ENCODE results near the gene EXTL2.
"Not testable (repeated sequence)": the region's sequence is repeated elsewhere in the genome, so short reads cannot be mapped to it uniquely, and the experiment has no call there.

The EXTL2 gene

DNA sequence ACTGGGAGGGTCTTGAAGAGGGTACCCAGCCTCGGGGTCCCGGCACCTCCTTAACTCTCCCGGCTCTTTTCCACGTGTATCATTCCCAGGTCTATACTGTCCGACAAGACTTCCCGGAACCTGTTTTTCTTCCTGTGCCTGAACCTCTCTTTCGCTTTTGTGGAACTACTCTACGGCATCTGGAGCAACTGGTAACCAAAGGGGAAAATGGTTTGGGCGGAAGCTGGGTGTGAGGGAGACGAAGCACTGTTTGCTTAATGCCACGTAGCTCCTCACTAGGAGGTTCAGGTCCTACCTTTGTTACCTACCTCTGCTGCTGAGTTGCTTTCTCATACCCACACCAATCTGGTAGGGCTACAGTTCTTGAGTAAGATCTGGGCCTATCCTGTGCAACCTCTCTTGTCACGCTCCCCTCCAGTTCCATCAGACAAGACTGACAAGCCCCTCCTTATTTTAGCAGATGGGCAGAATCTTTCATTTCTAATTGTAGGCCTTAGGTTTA lies 1.9 kb upstream of the EXTL2 start:
- no peak for DNase-seq (ENCODE audit: low read depth)

DNA sequence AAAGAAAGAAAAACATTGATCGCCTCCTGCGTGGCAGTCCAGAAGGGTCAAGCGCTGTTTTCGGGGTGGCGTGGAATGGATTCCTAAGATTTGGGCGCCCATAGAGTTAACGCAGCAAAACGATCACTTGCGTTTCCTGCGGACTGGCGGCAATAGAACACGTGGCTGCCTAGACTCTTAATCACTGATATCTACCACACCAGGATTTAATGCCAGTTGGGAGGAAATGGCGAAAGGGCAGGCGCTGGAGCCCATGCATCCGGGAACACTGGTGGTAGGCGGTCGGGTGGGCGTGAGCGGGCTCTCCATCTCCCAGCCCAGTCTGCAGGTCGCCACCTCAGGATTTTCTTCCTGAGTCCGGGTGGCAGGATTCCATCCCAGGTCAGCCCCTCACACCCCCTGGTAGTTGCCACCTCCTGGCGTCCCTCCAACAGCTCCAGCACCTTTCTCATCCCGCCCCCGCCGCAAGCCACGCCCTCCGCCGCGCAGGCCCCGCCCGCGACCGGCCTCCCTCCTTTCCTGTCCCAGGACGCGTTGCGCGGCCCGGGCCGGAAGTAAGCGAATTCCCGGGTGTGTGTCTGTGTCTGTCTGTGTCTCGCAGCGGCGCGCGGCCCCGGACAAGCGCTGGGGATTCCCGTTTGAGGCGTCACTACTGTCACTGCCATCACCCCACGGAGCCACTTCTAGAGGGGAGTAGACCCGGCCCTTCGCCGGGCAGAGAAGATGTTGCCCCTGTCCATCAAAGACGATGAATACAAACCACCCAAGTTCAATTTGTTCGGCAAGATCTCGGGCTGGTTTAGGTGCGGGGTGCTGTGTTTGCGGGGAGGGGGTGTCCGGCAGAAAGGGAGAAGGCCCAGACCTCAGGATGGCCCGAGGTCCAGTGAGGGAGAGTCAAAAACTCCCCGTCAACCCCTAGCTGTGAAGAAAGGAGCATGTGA lies 1.2 kb upstream of the EXTL2 start, which contains the start of gene SLC30A7:
Gene SLC30A7, plus strand, starts transcription at position 551 of the 941 bp plus-strand sequence. Its CDS starts 173 bp downstream, at position 724.
- DNase-seq (ENCODE audit: low read depth), result peak; percentile 43

DNA sequence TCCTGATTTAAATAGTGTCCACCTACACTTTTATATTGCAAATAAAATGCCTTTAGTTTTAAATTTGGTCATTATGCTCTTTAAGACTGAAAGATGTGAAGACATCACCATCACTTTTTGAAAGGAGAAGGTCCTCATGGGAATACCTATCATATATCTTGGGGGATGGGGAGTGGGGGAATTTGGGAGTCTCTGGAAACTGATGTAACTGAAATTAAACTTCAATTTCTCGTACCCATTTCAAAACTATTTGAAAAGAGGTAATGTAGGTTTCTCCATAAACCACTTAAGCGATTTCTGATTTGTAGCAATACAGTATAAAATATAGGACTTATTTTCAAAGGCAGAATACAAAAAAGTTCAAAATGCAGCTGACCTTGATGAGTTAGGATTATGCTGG lies 924 bp downstream of the EXTL2 start:
- no peak for DNase-seq (ENCODE audit: low read depth)

DNA sequence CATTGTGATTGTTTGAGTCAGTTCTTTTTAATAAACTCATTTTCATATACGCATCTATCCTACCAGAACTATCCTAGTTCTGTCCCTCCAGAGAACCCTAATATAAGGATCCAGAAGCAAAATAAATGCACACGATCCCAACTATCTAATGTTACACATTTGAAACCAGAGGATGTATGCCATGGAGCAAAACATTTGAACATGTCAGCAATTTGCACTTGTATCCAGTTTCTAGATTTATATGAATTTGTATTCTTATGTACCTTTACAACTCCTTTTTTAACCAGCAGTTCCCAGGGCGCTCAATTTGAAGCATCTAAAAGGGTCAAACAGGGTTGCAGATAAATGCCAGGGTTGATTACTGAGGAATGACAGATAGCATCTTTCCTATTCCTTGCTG lies 2.1 kb downstream of the EXTL2 start:
- DNase-seq (ENCODE audit: low read depth), result no peak

DNA sequence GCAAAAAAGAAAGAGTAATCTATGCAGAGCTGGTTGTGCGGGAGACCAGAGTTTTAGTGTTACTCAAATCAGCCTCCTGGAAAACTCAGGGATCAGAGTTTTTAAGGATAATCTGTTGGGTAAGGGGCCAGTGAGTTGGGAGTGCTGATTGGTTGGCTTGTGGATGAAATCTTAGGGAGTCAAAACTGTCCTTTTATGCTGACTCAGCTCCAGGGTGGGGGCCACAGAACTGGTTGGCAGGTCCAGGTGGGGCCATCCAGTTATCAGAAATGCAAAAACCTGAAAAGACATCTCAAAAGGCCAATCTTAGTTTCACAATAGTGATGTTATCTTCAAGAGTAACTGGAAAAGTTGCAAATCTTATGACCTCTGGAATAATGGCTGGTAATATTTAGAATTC lies 3.3 kb downstream of the EXTL2 start:
- no peak for DNase-seq (ENCODE audit: low read depth)

DNA sequence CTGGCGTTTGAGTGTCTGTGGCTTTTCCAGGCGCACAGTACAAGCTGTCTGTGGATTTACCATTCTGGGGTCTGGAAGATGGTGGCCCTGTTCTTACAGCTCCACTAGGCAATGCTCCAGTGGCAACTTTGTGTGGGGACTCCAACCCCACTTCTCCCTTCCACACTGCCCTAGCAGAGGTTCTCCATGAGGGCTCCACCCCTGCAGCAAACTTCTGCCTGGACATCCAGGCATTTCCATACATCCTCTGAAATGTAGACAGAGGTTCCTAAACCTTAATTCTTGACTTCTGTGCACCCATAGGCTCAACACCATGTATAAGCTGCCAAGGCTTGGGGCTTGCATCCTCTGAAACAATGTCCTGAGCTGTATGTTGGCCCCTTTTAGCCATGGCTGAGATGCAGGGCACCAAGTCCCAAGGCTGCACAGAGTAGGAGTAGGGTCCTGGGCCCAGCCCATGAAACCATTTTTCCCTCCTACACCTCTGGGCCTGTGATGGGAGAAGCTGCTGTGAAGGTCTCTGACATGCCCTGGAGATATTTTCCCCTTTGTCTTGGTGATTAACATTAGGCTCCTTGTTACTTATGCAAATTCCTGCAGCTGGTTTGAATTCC lies 4.7 kb downstream of the EXTL2 start:
- DNase-seq (ENCODE audit: low read depth), result not testable (repeated sequence)

DNA sequence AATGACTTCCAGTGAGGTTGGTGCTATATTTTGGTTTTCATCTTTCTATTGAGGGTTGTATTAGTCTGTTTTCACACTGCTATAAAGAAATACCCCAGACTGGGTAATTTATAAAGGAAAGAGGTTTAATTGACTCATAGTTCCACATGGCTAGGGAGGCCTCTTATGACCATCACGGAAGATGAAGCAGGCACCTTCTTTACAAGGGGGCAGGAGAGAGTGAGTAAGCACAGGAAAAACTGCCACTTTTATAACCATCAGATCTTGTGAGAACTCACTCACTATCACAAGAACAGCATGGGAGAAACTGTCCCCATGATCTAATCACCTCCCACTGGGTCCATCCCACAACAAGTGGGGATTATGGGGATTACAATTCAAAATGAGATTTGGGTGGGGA lies 5.6 kb downstream of the EXTL2 start:
- not testable (repeated sequence) for DNase-seq (ENCODE audit: low read depth)

DNA sequence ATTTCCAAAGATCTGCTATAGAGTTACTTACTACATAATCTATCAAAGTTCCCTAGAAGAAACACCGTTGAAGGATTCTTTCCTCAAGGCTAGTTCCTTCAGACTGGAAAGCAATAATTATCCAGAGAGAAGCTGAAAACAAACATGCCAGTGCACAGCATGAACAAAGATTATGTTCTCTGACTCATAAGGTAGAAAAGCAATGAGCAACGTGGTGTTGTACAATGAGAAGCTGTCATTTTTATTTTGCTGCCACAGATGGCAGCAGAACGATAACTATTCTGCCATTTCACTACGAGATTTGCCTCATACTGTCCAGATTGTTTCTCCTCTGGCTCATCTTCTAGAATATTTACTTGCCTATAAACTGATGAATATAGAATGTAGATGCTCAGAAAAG lies 10.7 kb downstream of the EXTL2 start:
- peak; percentile 45 for DNase-seq (ENCODE audit: low read depth)

DNA sequence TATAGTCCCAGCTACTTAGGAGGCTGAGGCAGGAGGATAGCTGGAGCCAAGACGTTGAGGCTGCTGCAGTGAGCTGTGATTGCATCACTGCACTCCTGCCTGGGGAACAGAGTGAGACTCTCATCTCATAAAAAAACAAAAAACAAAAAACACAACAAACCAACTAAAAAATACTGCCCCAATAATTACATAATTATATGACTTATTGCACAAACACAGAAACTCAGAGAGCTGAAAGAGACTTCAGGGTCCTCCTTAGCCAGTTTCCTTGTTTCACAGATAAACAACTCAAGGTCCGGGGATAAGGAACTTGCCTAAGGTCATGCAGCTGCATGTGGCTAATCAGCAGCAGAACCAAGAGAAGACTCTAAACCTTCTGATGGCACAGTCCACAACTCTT lies 11.9 kb downstream of the EXTL2 start:
- DNase-seq (ENCODE audit: low read depth), result no peak

DNA sequence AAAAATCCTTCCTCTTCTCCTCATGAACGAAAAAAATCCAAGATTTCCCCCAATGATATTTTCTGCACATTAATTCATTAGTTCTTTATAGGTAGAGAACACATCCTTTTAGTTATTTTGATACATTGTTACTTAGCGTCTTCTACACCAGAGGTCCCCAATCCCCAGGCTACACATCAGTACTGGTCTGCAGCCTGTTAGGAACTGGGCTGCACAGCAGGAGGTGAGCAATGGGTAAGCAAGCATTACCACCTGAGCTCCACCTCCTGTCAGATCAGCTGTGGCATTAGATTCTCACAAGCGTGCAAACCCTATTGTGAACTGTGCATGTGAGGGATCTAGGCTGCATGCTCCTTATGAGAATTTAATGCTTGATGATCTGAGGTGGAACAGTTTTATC lies 13.0 kb downstream of the EXTL2 start:
- no peak for DNase-seq (ENCODE audit: low read depth)

DNA sequence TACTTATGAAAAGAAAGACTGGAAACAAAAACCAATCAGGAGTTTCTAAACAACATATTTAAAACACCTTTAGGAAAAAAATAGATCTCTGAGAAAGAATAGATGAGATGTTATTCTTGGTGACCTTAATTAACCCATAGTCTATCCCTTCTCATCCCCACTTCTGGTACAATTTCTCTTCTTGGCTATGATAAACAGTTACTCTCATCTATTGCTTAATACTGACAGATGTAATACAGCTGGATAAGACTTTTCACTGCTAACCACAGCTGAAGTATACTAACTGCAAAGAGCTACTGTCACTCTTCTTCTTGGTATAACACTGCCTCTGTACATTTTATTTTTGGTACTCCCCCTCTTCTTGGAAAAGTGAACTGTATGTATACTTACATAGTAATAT lies 15.2 kb downstream of the EXTL2 start:
- no peak for DNase-seq (ENCODE audit: low read depth)

DNA sequence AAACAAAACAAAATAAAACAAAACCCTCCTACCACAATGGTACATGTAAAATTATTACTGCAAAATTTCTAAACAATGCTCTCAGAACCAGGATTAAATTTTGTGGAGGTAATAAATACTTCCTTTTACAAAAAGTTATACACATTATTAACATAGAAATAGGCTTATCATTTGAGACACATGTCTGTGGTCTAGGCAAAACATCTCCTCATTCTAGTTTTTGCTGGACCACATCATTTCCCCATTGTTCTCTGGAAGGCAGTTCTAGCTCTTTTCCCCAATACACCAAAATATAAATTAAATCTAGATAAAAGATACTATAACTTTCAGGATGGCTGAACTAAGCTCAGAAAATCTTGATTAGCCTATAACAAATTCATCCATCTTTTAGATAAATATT lies 18.4 kb downstream of the EXTL2 start:
- DNase-seq (ENCODE audit: low read depth), result no peak

DNA sequence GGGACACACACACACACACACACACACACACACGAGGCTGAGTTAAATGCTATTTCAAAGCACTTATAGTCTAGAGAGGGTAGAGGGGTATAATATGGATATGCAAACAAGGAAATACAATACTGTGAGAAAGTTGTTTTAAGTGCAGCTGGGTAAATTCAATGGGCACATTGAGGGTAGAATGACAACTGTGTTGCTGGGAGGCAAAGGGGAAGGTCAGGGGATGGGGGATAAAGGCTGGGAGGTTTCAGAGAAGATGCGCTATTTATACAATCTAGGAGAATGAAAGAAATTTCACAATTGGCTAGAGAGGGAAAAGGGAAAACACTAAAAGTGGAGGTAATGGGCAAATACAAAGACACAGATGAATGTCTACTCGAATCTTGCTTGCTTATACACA lies 19.4 kb downstream of the EXTL2 start:
- no peak for DNase-seq (ENCODE audit: low read depth)

DNA sequence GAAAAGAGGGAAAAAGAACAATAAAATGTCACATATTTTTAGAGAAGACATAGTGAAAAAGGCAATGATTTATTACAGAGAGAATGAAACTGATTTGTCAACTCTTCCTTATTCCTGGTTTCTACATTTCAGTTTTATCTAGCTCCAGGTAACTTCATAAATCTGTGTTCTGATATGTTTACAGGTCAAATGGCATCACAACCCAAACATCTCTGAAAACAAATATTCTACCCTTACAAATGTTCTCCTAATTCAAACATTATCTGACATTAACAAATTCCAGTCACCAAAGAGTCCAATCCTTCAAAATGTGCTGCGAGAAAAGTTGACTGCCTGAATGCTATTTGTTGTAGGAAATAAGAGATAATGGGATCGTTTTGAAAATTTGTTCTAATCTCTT lies 20.2 kb downstream of the EXTL2 start:
- no peak for DNase-seq (ENCODE audit: low read depth)

DNA sequence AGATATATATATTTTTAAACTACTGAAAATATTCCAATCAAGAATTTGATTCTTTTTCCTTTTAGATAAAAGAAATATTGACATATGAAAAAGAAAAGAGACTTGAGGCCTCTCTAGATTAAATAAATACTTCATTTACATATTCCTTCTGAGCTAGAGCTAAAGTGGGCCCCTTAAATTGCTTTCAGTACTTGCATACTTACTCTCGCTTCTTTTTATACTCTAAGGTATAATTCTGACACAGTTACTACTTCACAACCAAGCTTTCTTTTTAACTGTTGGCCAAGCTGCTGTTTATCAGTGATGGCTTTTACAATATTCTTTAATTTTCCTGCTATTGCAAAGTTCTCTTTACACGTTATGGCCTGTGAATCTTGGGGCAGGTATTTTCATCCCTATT lies 24.6 kb downstream of the EXTL2 start:
- no peak for DNase-seq (ENCODE audit: low read depth)

DNA sequence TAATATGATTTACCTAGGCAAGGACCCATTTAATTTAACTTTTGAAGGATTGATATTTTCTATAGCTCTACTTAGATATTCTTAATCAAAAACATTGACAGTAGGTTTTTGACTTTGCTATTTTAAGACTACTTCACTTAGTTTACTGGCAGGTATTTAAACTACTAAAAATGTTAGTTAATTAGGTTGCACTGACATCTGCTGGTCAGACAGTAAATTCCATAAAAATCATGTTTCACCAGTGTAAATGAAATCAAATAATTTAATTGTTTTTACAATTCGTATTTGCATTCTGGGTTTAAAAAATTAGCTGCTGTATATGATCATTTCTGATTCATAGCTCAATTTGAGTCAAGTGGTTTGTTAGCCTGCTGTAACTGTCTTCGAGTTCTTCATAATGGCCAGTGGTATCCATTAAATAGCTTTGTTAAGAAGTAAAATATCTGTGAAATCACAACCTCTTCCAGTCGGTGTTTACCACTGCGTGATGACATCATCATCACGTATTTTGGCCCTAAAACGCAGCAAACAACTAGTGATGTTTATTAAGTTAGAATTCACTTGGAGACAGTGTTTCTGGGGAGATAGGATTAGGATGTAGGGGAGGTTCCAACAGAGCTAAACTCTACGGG lies 26.2 kb downstream of the EXTL2 start:
- DNase-seq (ENCODE audit: low read depth), result no peak

DNA sequence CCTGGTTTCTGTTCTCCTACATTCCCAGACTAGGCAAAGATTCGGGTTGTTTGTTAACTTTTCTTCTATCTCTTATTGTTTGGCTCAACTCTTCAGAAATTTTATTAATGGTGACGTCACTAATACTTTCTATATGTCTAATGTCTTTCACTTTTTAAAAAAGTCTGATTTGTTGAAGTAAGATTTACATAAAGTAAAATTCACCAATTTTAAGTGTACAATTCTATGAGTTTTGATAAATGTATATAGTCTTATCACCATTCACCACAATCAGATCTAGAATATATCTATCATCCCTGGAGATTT lies 27.8 kb downstream of the EXTL2 start:
- no peak for DNase-seq (ENCODE audit: low read depth)

DNA sequence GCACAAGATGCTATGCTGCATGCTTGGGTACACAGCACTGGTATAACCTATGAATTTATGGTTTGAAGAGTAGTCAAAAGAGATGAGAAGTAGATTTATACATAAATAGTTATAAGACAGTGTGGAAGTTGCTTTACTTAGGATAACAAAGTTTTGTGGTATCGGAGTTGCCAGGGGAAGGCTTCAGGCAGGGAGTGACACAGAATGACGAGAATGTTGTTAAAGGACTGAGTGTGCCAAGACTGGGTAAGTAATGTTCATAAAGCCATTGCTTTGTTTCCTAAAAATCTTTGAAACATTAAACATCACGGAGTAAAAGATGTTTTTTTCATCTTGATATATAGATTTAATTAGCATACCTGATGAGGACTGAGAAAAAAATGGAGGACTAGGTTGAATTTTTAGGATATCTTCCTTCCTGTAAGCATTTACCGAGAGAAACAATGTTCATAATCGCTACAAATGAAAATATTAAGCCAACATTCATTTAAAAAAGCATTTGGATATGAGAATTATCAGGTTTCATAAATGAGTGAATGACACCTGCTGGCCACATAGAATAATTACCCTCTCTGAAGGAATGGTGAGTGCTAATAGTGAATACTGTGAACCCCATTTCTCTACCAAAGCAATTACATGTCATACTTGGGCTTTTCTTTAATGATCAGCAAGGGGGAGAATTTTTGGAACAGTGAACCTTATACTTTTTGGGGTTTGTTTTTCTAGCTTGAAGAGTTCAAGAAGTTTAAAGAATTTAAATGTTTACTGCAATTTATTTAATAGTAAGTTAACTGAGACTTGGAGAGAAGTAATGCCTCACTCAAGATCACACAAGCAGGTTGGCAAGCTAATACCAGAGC lies 28.4 kb downstream of the EXTL2 start:
- DNase-seq (ENCODE audit: low read depth), result no peak

DNA sequence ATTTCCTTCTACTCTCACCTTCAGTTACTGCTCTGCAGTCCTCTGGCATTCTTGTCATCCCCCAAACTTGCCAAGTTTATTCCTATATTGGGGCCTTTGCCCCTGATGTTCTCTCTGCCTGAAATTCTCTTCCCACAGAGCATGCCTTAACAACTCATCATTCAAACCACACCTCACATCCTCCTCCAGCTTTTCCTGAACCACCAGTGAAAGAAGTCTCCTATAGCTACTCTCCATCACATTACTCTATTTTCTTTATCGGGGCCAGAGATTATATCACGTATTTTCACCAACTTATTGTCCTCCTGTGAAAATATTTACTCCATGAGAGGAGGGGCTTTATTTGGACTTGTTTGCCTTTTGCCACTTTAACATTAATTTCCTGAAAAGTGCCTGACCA lies 32.1 kb downstream of the EXTL2 start:
- DNase-seq (ENCODE audit: low read depth), result no peak

DNA sequence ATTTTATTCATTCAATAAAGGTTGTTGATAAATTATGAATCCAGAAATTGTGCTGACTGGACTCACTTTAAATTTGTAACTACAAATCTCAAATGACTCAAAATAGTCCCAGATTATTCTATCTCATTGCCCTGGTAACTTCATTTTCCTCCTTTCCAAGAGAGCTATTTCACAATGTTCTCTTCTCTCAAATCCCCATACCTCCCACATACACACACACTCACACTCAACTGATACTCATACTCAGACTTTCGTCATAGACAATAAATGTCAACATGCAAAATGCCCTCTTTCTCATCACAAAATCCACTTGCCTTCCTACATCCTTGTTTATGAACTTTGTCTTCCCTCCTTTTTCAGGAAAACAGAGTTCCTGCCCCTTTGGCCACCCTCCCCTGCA lies 33.3 kb downstream of the EXTL2 start:
- DNase-seq (ENCODE audit: low read depth), result no peak

DNA sequence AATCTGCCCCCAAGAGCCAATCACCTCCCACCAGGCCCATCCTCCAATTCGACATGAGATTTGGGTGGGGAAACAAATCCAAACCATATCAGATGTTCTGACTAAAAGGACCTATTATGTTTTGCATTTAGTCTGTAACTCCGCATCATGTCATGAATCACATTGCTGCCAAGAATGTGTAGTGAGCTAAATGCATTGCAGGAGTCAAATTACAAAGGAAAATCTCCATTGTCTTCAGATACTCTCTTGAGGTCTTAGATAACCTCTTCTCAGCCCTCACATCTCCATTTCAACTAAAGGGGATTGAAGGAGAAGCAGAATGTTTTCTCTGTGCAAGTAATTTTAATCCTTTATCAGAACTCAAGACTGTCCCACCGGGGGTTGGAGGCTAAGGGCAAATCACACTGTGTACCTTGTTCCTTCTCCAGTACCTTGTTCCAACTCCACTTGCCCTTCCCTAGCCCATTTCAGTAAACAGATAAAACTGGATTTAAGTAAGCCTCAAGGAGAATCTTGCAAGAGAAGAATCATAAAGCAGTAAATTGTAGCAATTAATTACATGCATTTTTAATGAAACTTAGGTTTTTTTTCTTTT lies 34.1 kb downstream of the EXTL2 start:
- peak; percentile 77 for DNase-seq (ENCODE audit: low read depth)

DNA sequence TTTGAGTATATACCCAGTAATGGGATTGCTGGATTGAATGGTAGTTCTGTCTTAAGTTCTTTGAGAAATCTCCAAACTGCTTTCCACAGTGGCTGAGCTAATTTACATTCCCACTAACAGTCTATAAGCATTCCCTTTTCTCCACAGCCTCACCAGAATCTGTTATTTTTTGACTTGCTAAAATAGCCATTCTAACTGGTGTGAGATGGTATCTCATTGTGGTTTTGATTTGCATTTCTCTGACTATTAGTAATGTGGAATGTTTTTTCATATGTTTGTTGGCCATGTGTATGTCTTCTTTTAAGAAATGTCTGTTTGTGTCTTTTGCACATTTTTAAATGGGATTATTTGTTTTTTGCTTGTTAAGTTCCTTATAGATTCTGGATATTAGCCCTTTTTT lies 39.5 kb downstream of the EXTL2 start:
- not testable (repeated sequence) for DNase-seq (ENCODE audit: low read depth)

Measured in non-pigmented ciliary epithelial cell (primary cell).